ENCODE data around the gene RPS6KA1. TPM values are rescaled to one million over a fixed set of nuclear protein-coding genes. Genes with fewer than 3 reads are reported as not detected.

RPS6KA1 gene
- total and polyA plus RNA-seq, 9 of the 15 experiments (the other 6 are each of a cell fraction or from before 2014, with no cell fraction given), result 2.4 to 61.0 (median 35.5) TPM

DNA sequence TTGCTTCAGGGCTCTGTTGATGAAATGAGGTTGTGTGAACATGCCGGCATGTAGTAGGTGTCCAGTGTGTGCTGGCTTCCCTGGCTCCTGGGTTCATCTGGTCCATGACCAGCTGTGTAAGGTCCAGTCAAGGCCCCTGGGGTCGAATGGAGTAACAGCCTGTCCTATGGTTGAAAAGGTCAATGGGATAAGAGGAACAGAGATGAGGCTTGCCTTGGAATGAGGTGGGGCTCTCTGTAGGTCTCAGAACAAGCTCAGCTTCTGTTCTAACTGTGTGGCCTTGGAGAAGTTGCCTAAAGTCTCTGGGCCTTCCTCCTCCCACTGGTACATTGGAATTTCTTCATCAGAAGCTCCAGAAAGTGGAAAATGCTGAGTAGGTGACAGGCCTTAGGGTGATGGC lies 26.6 kb downstream of the RPS6KA1 start:
- Histone ChIP-seq H3K36me3 (ENCODE audit: control insufficient read depth, insufficient read depth, low read length) (peaks cover 88% of the 10 kb centered on the region), H3K27me3 (ENCODE audit: control insufficient read depth in 2 of 2, insufficient read depth in 2 of 2, low read length in 2 of 2) (no peaks in the 10 kb centered on the region), H3K9me3 (replicated peaks; ENCODE audit: control insufficient read depth, insufficient read depth, low read depth, low read length) (no peaks in the 10 kb centered on the region), H3K9me1 (ENCODE audit: control insufficient read depth, insufficient read depth, low read length) (no peaks in the 10 kb centered on the region), H3K4me3 (no peak overlapping the region), H3K9ac (ENCODE audit: insufficient read depth in 1 of 2, low read depth in 2 of 2, low read length in 2 of 2) (no peak overlapping the region; a peak in 1 of 4 replicates), H3K79me2 (ENCODE audit: control insufficient read depth, insufficient read depth, low read length) (no peaks in the 10 kb centered on the region), H3K4me2 (ENCODE audit: insufficient read depth, low read length) (no peak overlapping the region), H3K27ac (ENCODE audit: extremely low read depth, low read depth, low read length) (peak overlapping the region; percentile 4; the same call in 1 of the 3 replicates), H4K20me1 (replicated peaks; ENCODE audit: control insufficient read depth, insufficient read depth, low read length) (no peaks in the 10 kb centered on the region), H3K4me1 (replicated peaks in 1 of 2; ENCODE audit: control insufficient read depth in 2 of 2, insufficient read depth in 2 of 2, low read length in 2 of 2) (peaks cover 0 to 18% of the 10 kb centered on the region in 2 experiments; a peak in 3 of 5 replicates), H2AFZ (ENCODE audit: low read depth, low read length) (no peak overlapping the region)
- 49% methylated on average over 2 of the region's 2 CpGs for WGBS (ENCODE audit: insufficient coverage, low coverage, missing lambda C conversion rate)
- intact Hi-C loops (cut with micrococcal nuclease) (no loop called here), in situ Hi-C loops (cut with MboI) (no loop called here)
- ATAC-seq (no peak), FAIRE-seq (no peak), DNase-seq (ENCODE audit: extremely low read depth in 1 of 4, low spot score in 3 of 4) (peak in 1 of 4 experiments; percentile 11)
- POLR2A ChIA-PET, result interaction anchor here (0.6 to 2.2 kb wide), 2 partner anchors 15 to 1002 kb away, joined by 3 to 11 read pairs; no protein-coding TSS in a partner anchor
- no TSS peak for BruUV-seq (replicated peaks)
- CTCF ChIA-PET (ENCODE audit: low intra/inter-chr PET ratio), result no interaction called here
- TF ChIP-seq EHMT2 (IDR thresholded peaks at IDR 0.05) (no peak), ZNF3 (CRISPR knock-in tag; IDR thresholded peaks at IDR 0.05) (no peak), TCF15 (CRISPR knock-in tag; IDR thresholded peaks at IDR 0.05) (no peak), CBX8 (IDR thresholded peaks at IDR 0.05; ENCODE audit: borderline replicate concordance, extremely low read depth, low read depth, low read length, poor library complexity, severe bottlenecking) (no peak), GTF2F1 (IDR thresholded peaks at IDR 0.05; ENCODE audit: low read depth, low read length) (no peak), ZNF316 (IDR thresholded peaks at IDR 0.05) (peak; percentile 20; the same call in 1 of the 2 replicates), MEIS2 (IDR thresholded peaks at IDR 0.05; ENCODE audit: partially characterized antibody) (no peak), ZFP36 (IDR thresholded peaks at IDR 0.05; ENCODE audit: low read depth, low read length, partially characterized antibody) (peak; percentile 33)
- TF ChIP-seq, protein P1, sequence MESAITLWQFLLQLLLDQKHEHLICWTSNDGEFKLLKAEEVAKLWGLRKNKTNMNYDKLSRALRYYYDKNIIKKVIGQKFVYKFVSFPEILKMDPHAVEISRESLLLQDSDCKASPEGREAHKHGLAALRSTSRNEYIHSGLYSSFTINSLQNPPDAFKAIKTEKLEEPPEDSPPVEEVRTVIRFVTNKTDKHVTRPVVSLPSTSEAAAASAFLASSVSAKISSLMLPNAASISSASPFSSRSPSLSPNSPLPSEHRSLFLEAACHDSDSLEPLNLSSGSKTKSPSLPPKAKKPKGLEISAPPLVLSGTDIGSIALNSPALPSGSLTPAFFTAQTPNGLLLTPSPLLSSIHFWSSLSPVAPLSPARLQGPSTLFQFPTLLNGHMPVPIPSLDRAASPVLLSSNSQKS (CRISPR knock-in tag; IDR thresholded peaks at IDR 0.05), result no peak
- TF ChIP-seq, protein P2, sequence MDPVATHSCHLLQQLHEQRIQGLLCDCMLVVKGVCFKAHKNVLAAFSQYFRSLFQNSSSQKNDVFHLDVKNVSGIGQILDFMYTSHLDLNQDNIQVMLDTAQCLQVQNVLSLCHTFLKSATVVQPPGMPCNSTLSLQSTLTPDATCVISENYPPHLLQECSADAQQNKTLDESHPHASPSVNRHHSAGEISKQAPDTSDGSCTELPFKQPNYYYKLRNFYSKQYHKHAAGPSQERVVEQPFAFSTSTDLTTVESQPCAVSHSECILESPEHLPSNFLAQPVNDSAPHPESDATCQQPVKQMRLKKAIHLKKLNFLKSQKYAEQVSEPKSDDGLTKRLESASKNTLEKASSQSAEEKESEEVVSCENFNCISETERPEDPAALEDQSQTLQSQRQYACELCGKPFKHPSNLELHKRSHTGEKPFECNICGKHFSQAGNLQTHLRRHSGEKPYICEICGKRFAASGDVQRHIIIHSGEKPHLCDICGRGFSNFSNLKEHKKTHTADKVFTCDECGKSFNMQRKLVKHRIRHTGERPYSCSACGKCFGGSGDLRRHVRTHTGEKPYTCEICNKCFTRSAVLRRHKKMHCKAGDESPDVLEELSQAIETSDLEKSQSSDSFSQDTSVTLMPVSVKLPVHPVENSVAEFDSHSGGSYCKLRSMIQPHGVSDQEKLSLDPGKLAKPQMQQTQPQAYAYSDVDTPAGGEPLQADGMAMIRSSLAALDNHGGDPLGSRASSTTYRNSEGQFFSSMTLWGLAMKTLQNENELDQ (CRISPR knock-in tag; IDR thresholded peaks at IDR 0.05; ENCODE audit: borderline replicate concordance), result no peak
